ENCODE measurements around the gene KCND3.
A peak's percentile ranks its signal among the peaks of the same experiment; 100 is the strongest.
"Not testable (repeated sequence)": the region's sequence is repeated elsewhere in the genome, so short reads cannot be mapped to it uniquely, and the experiment has no call there.

Gene KCND3

GRCh38 chr1:111802110-111802509 is 187.4 kb downstream of the KCND3 start:
- no peak for DNase-seq

DNA sequence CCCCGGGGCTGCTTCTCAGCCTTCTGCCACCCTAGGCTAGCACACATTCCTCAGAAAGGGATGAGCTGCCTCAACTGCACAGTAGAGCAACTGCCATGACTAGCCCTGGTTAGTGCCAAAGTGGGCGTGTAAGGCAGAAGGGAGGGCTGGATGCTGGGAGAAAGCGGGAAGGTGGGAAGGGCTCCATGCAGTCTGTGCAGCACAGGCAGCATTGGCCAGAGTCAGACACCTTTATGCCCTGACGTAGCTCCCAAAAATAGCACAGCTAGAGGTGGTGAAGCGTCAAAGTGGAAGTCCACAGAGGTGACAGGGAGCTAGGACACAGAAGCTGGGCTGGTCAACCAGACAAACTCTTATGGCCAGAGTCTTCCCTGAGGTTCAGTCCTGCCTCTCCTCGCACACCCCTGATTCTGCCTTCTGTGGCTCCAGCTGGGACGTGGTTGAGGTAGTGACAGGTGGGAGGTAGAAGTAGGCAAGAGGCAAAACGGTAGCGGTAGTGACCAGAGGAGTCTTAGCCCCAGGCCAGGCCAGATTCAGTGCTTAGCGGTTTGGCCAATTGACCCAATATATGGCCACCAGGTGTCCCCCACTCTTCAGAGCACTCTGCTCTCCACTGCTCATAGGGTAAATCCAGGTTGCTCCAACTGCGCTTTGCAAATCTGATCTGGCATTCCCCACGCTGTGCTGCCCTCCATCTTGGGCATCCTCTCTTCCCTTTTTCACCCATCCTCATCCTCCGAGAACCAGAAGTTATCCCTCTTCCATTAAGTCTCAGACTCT is 188.2 kb downstream of the KCND3 start:
- DNase-seq = no peak

DNA sequence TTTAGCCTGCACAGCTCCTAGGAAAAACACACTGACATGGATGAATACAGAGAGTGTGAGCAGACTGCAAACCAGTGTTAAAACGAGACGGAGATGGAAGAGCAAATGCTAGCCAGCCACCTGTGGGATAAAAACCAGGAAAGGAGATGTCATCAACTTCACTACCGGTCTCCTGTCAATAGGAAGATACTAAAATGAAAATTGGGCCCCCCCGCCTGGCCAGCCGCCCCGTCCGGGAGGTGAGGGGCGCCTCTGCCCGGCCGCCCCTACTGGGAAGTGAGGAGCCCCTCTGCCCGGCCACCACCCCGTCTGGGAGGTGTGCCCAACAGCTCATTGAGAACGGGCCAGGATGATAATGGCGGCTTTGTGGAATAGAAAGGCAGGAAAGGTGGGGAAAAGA is 189.7 kb downstream of the KCND3 start:
- not testable (repeated sequence) for DNase-seq

DNA sequence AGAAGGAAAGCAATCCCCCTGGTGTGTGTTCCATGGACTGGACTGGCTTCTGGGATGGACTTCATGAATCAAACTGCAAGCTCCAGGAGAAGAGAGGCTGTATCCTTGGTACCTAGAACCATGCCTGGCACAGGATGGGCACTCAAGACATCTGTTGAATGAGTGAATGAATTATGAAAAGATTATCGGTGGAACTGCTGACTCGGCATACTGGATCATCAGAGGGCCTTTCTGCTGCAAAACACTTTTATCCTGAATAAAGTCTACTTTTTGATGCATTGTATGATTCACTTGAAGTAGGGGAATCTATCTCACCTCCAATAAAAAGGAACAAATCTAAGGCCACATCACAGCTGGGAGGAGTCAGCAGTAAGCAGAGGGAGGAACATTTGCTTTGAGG is 190.9 kb downstream of the KCND3 start:
- no peak for DNase-seq

DNA sequence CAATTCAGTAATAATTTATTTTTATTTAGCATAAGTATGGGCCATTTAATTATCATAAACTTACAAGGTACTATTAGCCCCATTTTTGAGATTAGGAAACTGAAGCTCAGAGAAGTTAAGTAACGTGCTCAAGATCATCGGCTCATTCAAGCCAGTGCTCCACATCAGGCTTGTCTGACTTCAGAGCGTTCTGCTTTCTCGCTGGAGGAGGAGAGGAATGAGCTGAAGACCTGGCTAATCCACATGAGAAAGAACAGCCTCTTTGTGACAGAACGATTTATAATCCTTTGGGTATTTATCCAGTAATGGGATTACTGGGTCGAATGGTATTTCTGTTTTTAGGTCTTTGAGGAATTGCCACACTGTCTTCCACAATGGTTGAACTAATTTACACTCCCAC is 194.1 kb downstream of the KCND3 start:
- no peak for DNase-seq

GRCh38 chr1:111793923-111794322 is 195.5 kb downstream of the KCND3 start:
- no peak for DNase-seq

- no peak for DNase-seq
These were observed 197.2 kb downstream of the KCND3 start for GRCh38 chr1:111792249-111792648.

- DNase-seq = no peak
These were observed 197.7 kb downstream of the KCND3 start for GRCh38 chr1:111791776-111792175.

DNA sequence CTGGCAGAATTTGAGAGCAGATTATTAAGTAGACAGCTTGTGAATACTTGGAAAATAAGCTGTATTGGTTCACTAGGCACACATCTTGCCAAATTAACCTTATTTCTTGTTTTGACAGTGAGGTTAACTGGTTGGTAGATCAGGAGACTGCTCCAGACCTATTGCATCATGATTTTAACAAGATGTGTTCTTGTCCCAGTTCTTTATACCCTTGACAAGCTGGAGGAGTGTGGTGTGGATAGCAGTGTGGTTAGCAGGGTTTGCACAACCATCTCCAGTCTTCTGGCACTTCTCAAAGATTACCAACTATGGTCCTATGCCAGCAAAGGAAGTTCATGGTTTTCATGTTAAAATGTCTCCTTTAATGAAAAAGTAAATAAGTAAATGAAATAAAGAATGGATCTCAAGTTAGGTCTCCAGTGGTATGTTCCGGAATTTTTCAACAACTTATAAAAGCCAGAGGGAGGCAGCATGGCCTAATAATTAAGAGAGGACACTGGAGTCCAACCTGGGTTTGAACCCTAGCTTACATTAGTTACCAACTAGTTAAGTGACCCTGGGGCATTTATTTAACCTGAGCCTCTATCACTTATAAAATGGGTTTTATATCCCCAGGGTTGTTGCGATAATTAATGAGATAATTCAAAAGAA is 199.7 kb downstream of the KCND3 start:
- DNase-seq = no peak

- no peak for DNase-seq
These were observed 200.3 kb downstream of the KCND3 start for GRCh38 chr1:111789142-111789541.

- no peak for DNase-seq
These were observed 202.7 kb downstream of the KCND3 start for GRCh38 chr1:111786669-111787207.

DNA sequence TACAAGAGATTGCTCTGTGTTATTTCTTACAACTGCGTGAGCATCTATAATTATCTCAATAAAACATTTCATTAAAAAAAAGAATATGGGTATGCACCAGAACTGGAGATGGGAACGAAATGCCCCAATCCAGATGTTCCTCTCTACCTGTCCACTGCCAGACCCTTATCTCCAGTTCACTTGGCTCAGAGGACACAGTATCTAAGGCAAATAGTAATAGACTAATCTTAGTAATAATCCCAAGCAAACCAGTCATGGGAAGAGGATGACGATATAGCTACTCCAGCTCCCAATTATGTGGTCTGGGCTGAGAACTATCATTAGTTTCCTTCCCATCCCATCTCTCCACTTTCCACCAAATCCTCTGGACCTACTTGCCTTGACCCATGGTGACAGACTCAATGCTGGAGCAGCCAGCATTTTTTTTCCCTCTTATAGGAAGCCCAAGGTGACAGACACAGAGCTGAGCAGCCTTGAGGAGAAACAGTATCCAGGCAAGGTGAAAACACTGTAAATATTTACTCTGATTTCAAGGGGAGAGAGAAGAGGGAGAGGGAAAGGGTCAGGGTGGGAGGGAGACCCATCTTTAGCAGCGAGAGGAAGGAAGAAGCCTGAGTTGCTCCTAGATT is 205.1 kb downstream of the KCND3 start:
- no peak for DNase-seq

- no peak for DNase-seq
These were observed 209.9 kb downstream of the KCND3 start for GRCh38 chr1:111779546-111779945.

- no peak for DNase-seq
These were observed 210.9 kb downstream of the KCND3 start for GRCh38 chr1:111778541-111779051.

- DNase-seq = no peak
These were observed 211.4 kb downstream of the KCND3 start for GRCh38 chr1:111778066-111778465.

DNA sequence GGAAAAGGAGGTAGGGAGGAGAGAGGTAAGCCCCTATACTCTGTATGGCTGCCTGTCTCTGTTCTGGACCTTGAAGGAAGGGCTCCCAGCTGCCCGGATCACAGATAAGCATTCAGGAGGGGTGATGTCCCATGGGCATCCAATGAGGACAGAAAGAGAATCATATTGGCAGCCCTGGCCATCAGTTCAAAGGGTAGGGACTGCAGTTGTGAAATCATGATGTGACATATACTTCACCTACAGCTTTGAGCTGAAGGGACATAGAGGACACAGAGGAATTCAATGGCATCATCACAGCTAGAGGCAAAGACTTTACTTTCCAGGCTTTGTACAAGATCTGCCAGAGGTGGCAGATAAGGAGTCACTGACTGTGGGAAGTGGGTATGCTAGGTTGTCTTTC is 212.2 kb downstream of the KCND3 start:
- DNase-seq = no peak

DNA sequence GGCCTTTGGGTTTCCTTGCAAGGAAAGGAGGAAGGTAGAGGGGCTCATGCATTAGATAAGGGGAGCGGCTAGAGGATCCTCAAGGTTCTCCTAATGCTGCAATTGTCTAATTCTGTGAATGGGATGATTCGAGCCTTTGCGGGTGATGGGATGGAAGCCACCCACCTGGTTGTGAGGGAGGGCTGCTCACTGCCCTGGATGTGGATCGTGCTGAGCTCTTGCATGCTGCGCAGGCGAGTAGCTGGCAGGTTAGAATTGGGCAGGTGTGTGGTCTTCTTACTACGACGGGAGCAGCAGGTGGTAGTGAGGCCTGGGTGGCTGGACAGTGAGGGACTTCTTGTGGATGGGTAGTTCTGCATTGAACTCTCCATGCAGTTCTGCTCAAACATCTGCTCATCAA is 212.6 kb downstream of the KCND3 start:
- no peak for DNase-seq

DNA sequence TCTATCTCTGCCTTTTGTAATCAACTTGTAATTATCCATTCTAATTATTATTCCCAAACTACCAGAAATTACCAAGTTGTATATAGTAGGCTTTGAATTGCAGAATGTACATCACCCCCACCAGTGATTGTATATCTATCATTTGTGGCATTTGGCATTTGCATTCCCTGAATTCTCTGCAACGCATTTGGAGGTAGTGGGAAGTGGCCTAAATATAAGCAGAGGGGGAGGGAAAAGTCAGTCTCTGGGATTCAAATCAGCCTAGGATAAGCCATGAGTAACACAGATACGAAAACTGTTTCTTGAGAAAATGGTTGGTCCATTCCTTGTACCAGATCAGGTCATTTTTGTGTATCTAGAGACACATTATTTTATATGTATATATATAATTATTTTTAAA is 213.1 kb downstream of the KCND3 start:
- no peak for DNase-seq

- DNase-seq = no peak
These were observed 213.5 kb downstream of the KCND3 start for GRCh38 chr1:111775966-111776365.

DNA sequence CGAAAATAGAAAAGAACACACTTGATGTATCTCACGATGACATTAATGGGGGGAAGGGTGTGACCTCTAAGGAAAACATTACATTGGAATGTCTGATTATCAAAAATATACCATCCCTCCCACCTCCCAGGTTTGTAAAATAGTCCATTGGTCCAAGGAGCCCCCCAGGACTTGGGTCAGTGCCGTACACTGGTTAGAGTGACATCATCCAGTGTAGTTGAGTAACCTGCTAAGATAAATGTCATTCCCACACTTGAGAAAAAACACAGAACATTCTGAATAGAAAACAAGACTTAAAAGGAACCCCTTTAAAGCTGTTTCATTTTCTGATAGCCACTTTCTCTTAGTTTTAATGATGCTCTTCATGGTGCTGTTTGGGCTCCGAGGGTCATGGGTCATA is 218.6 kb downstream of the KCND3 start:
- DNase-seq = no peak

- DNase-seq = peak; percentile 38
These were observed 219.8 kb downstream of the KCND3 start for GRCh38 chr1:111769517-111770146.

DNA sequence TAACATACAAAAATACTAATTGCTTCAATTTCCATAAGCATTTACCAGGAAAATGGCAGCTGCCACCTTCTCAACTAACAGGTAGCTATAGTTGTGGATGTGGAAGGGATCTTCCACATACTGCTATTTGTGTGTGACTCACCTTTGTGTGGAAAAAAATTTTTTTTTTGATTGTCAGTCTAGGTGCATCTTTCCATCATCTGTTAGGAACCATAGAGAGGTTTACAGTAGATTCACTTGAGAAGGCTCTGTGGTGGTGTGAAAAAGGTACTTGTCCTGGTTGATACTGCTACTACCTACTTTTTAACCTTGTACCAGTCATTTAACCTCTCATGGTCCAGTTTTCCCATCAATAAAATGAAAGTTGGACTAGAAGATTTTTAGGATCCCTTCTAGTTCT is 220.8 kb downstream of the KCND3 start:
- no peak for DNase-seq

DNA sequence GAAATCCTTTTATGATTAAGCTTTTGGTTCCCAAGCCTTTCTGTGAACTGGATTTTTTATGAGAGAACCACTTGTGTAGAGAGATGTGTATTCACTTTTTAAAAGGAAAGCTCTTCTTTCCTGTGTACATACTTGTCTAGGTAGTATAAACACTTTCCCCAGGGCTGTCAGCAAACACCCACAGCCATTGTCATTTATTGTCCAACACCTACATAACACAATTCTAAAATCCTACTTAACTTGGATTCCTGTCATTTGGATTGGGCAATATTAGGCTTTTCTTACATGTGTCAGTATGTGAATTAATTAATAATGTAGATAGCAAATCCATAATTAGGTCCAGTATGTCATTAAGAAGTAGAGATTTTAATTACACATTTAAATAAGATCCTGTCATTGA is 221.4 kb downstream of the KCND3 start:
- DNase-seq = no peak
